Endothelial cell of umbilical vein (primary cell): ENCODE measurements around the gene OTOGL. TPM values are rescaled to one million over a fixed set of nuclear protein-coding genes. Genes with fewer than 3 reads are reported as not detected.

Source experiments
- BruUV-seq: library from RNA; stranded (reverse); fragments of 400-500 nt; replicated peaks from 2 replicates; lab custom pipeline; 2021; lab: Mats Ljungman, UMichigan
- CTCF ChIA-PET: fragments of 300-600, 350-600 bp; sonication (Branson Sonifier 250); formaldehyde crosslinking; loops from one replicate; lab custom pipeline; 2021; ENCODE audit warnings: antibody characterized with exemption, inconsistent platforms; lab: Charles Lee
- POLR2A ChIA-PET: fragments of 300-600, 350-600 bp; sonication (Branson Sonifier 250); formaldehyde crosslinking; loops from one replicate; lab custom pipeline; 2021; ENCODE audit warnings: antibody characterized with exemption, inconsistent platforms; lab: Charles Lee
- DNase-seq: peaks from one replicate; pipeline ENCODE4 v3.0.0-alpha.2; 2011; ENCODE audit warnings: low read depth, low spot score
- FAIRE-seq: peaks from 2 replicates; lab custom pipeline; 2011; peaks lifted over from hg19 to GRCh38; lab: Jason Lieb, UNC
- H2AFZ ChIP-seq: 2 replicates; pipeline ENCODE4 v1.6.0; 2012; ENCODE audit warnings: low read depth, low read length, control low read depth, inconsistent platforms
- H3K27ac ChIP-seq: 2 replicates; pipeline ENCODE4 v1.5.1; 2011; ENCODE audit warnings: low read depth, mild to moderate bottlenecking, control low read depth, low read length, moderate library complexity; ENCODE audit not compliant: insufficient read depth
- H3K27me3 ChIP-seq, 2 experiments: 2 replicates each; pipeline versions ENCODE4 v1.6.0 to v1.6.1; 2011; ENCODE audit warnings: low read length in 2 of 2, mixed read lengths in 1 of 2; ENCODE audit not compliant: control insufficient read depth in 2 of 2, insufficient read depth in 2 of 2
- H3K36me3 ChIP-seq, 2 experiments: 2 replicates in 1 of 2; 3 replicates in 1 of 2; pipeline ENCODE4 v1.5.1; 2011; ENCODE audit warnings: low read length in 2 of 2, mild to moderate bottlenecking in 1 of 2, moderate library complexity in 1 of 2; ENCODE audit not compliant: control insufficient read depth in 2 of 2, insufficient read depth in 2 of 2; ENCODE audit errors: extremely low read depth in 1 of 2
- H3K4me1 ChIP-seq: 3 replicates; pipeline ENCODE4 v1.5.1; 2011; ENCODE audit warnings: mild to moderate bottlenecking, low read length; ENCODE audit not compliant: control insufficient read depth, insufficient read depth; ENCODE audit errors: extremely low read depth
- H3K4me2 ChIP-seq: 2 replicates; pipeline ENCODE4 v1.6.1; 2011; ENCODE audit warnings: low read length, control low read depth, mixed read lengths; ENCODE audit not compliant: insufficient read depth
- H3K4me3 ChIP-seq, 3 experiments: fragments of 200-600 bp in 1 of 3; sonication (generic), shearing (Covaris generic) in 1 of 3; replicated peaks in 1 of 3; 2 replicates each; pipeline ENCODE4 v1.5.1; 2011 to 2016; ENCODE audit warnings: control low read depth in 3 of 3, low read length in 3 of 3, mild to moderate bottlenecking in 2 of 3, inconsistent platforms in 1 of 3, low read depth in 1 of 3, moderate library complexity in 1 of 3; ENCODE audit not compliant: insufficient read depth in 1 of 3
- H3K79me2 ChIP-seq: 2 replicates; pipeline ENCODE4 v1.6.0; 2012; ENCODE audit warnings: low read length, inconsistent platforms; ENCODE audit not compliant: control insufficient read depth, insufficient read depth
- H3K9ac ChIP-seq: replicated peaks from 2 replicates; pipeline ENCODE3; 2011; ENCODE audit warnings: low read length, control low read depth; ENCODE audit not compliant: insufficient read depth; ENCODE audit errors: extremely low read depth
- H3K9me1 ChIP-seq: replicated peaks from 3 replicates; pipeline ENCODE4 v1.6.0; 2011; ENCODE audit warnings: mild to moderate bottlenecking, low read length; ENCODE audit not compliant: control insufficient read depth, insufficient read depth; ENCODE audit errors: extremely low read depth
- H3K9me3 ChIP-seq: replicated peaks from 2 replicates; pipeline ENCODE4 v1.5.1; 2012; ENCODE audit warnings: low read length, inconsistent platforms; ENCODE audit not compliant: control insufficient read depth, insufficient read depth
- H4K20me1 ChIP-seq: replicated peaks from 2 replicates; pipeline ENCODE3; 2011; ENCODE audit warnings: mild to moderate bottlenecking, low read length; ENCODE audit not compliant: control insufficient read depth, insufficient read depth; ENCODE audit errors: extremely low read depth
- EZH2 ChIP-seq: IDR thresholded peaks from 2 replicates; pipeline ENCODE4 v1.6.1; 2012; ENCODE audit warnings: borderline replicate concordance, low read depth, mild to moderate bottlenecking, moderate library complexity, low read length, inconsistent platforms; ENCODE audit not compliant: severe bottlenecking
- JUN ChIP-seq: IDR thresholded peaks from 2 replicates; pipeline ENCODE4 v1.6.1; 2011; ENCODE audit warnings: borderline replicate concordance, low read depth; ENCODE audit not compliant: insufficient read length, insufficient read depth
- MYC ChIP-seq: IDR thresholded peaks from one replicate; pipeline ENCODE4 v1.6.1; 2011; ENCODE audit warnings: mild to moderate bottlenecking, low read depth, low read length
- POLR2A ChIP-seq: IDR thresholded peaks from 2 replicates; pipeline ENCODE4 v1.6.1; 2012; ENCODE audit warnings: low read depth, mild to moderate bottlenecking, control low read depth, low read length
- POLR2AphosphoS5 ChIP-seq: IDR thresholded peaks from 2 replicates; pipeline ENCODE4 v1.6.1; 2012; ENCODE audit warnings: low read depth, mild to moderate bottlenecking, control low read depth, low read length, moderate library complexity; ENCODE audit not compliant: insufficient read depth
- dilution Hi-C: fragments of 300-500 bp; cut with MboI; formaldehyde crosslinking; loops from one replicate; pipeline ENCODE4 v1.15.0; 2019; ENCODE audit warnings: low sequenced_read_pairs; ENCODE audit not compliant: extremely low pct_ligation_motif_present
- intact Hi-C: fragments of 100-400 bp; cut with micrococcal nuclease; formaldehyde crosslinking; loops from one replicate; pipeline ENCODE4 v1.10.0; 2022
- polyA plus RNA-seq, 4 experiments: library from polyadenylated mRNA; depleted of rRNA in 3 of 4; stranded (reverse) in 3 of 4; unstranded in 1 of 4; fragments of >200 nt; gene quantifications; 2 replicates each; pipeline versions ENCODE4 v1.2.1 to v1.2.3, GENCODE V29; 2011 to 2012; ENCODE audit warnings: missing spikeins in 1 of 4
- total RNA-seq: library from RNA; stranded (reverse); gene quantifications from 2 replicates; pipeline ENCODE4 v1.2.3, GENCODE V29; 2021
- TF ChIP-seq, protein P1 (sequence below), 2 donors: IDR thresholded peaks; 1 replicate in 1 of 2; 2 replicates in 1 of 2; pipeline ENCODE4 v1.5.1; 2011; ENCODE audit warnings: low read length in 2 of 2, mild to moderate bottlenecking in 2 of 2, moderate library complexity in 2 of 2, control low read depth in 1 of 2, inconsistent platforms in 1 of 2, low read depth in 1 of 2; ENCODE audit not compliant: insufficient read depth in 1 of 2; ENCODE audit errors: extremely low read depth in 1 of 2
- TF ChIP-seq, protein P2 (sequence below): IDR thresholded peaks from 2 replicates; pipeline ENCODE4 v1.6.1; 2011; ENCODE audit not compliant: insufficient read depth, insufficient read length

Gene OTOGL
- total and polyA plus RNA-seq, 2 donors (not counting 3 experiments of a cell fraction or from before 2014, with no cell fraction given) = 1.4 to 2.0 TPM

DNA sequence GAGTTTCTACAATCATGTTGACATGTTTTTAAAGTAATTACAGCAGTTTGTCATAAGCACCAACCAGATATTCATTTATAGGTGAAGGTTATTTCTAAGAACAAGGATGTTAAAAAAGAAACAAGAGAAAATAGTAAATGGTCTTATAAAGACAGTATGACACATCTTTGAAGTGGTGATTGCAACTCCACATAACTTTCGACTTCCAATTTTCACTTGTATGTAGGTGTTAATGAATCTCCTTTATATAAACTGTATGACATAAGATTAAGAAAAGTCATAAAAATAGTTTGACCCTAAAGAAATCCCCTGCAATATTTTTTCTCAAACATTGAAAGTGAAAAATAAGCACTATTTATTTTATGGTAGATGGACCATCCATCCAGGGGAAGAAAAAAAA, 199.9 kb downstream of the OTOGL start:
- ChIA-PET CTCF (no interaction called here), POLR2A (no interaction called here)
- Histone ChIP-seq H3K9me1 (no peaks in the 10 kb centered on the region), H3K9ac (no peak overlapping the region), H3K36me3 (no peaks in the 10 kb centered on the region), H2AFZ (no peak overlapping the region), H3K4me1 (no peaks in the 10 kb centered on the region), H4K20me1 (no peaks in the 10 kb centered on the region), H3K9me3 (no peaks in the 10 kb centered on the region), H3K79me2 (no peaks in the 10 kb centered on the region), H3K27ac (no peak overlapping the region), H3K4me2 (no peak overlapping the region), H3K27me3 (no peaks in the 10 kb centered on the region), H3K4me3 (no peak overlapping the region)
- TF ChIP-seq POLR2A (no peak), EZH2 (no peak), JUN (no peak)
- TF ChIP-seq, protein P1, sequence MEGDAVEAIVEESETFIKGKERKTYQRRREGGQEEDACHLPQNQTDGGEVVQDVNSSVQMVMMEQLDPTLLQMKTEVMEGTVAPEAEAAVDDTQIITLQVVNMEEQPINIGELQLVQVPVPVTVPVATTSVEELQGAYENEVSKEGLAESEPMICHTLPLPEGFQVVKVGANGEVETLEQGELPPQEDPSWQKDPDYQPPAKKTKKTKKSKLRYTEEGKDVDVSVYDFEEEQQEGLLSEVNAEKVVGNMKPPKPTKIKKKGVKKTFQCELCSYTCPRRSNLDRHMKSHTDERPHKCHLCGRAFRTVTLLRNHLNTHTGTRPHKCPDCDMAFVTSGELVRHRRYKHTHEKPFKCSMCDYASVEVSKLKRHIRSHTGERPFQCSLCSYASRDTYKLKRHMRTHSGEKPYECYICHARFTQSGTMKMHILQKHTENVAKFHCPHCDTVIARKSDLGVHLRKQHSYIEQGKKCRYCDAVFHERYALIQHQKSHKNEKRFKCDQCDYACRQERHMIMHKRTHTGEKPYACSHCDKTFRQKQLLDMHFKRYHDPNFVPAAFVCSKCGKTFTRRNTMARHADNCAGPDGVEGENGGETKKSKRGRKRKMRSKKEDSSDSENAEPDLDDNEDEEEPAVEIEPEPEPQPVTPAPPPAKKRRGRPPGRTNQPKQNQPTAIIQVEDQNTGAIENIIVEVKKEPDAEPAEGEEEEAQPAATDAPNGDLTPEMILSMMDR (IDR thresholded peaks at IDR 0.05; ENCODE audit: extremely low read depth in 1 of 2, insufficient read depth in 1 of 2, low read depth in 1 of 2, low read length in 2 of 2) = no peak
- DNase-seq (no peak), FAIRE-seq (no peak)
- dilution Hi-C loops (no loop called here), intact Hi-C loops (no loop called here)
- BruUV-seq = no TSS peak

DNA sequence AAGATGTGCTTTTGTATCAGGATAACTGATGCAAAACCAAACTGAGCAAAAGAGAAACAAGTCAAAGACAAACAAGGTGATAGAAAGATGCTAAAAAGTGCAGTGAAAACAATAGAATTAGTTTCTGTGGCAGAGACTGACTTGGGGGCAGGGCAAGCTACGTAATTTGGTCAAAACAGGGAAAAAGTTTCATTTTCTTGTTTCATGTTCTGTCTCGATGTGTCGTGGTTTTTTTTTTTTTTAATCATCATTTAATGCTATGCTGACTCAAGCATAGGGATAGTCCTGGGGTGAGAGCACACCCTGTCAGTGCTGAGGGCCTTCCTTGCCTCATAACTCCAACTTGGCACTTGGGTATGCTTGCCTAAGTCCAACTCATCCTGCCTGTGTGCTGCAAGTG, 200.6 kb downstream of the OTOGL start:
- no peaks in the 10 kb centered on the region for H4K20me1 ChIP-seq
- ChIA-PET POLR2A (no interaction called here), CTCF (no interaction called here)
- no peak overlapping the region for H3K27ac ChIP-seq
- H3K4me2 ChIP-seq = no peak overlapping the region
- no peaks in the 10 kb centered on the region for H3K9me3 ChIP-seq
- H3K4me3 ChIP-seq = no peak overlapping the region
- no peaks in the 10 kb centered on the region for H3K27me3 ChIP-seq
- intact Hi-C loops = no loop called here
- no peaks in the 10 kb centered on the region for H3K9me1 ChIP-seq
- no peak for FAIRE-seq
- H2AFZ ChIP-seq = no peak overlapping the region
- no peak for TF ChIP-seq EZH2
- no peak for TF ChIP-seq POLR2AphosphoS5
- no peak for TF ChIP-seq JUN
- TF ChIP-seq POLR2A = no peak
- TF ChIP-seq, protein P1 (IDR thresholded peaks at IDR 0.05; ENCODE audit: extremely low read depth in 1 of 2, insufficient read depth in 1 of 2, low read depth in 1 of 2, low read length in 2 of 2) = no peak
- TF ChIP-seq, protein P2, sequence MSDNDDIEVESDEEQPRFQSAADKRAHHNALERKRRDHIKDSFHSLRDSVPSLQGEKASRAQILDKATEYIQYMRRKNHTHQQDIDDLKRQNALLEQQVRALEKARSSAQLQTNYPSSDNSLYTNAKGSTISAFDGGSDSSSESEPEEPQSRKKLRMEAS = no peak
- TF ChIP-seq MYC = no peak
- no peak overlapping the region for H3K9ac ChIP-seq
- H3K4me1 ChIP-seq = no peaks in the 10 kb centered on the region
- H3K79me2 ChIP-seq = no peaks in the 10 kb centered on the region
- no TSS peak for BruUV-seq
- DNase-seq = no peak
- H3K36me3 ChIP-seq = no peaks in the 10 kb centered on the region
- dilution Hi-C loops = no loop called here
